Epithelial cell of esophagus (primary cell): ENCODE results near the gene HOXD11.

Experiments used
- DNase-seq: peaks from one replicate; pipeline ENCODE4 v3.0.0; 2010; ENCODE audit warnings: low read depth
- H3K4me3 ChIP-seq: 2 replicates; pipeline ENCODE4 v1.5.1; 2011; ENCODE audit warnings: mild to moderate bottlenecking, low read length, control low read depth
- TF ChIP-seq, protein P1 (sequence below): IDR thresholded peaks from 2 replicates; pipeline ENCODE4 v1.5.1; 2011; ENCODE audit warnings: low read depth, mild to moderate bottlenecking, low read length, control low read depth, inconsistent platforms; ENCODE audit not compliant: insufficient read depth; ENCODE audit errors: missing control alignments

HOXD11 gene

DNA sequence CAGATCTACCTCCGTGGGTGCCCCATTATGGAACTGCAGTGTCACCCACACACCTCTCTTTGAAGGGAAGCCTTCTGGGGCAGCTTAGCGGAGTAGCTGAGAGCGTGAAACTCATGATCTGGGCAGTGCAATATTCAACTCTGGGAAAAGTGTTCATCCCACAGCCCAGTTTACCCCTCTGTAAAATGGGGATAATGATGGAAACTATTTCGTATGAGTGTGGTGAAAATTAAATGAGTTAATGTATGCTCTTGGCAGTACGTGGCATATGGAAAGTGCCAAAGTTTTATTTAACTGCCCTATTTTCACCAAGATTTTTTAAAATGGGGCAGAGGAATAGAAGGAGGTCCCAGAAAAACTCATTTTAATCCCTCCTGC, 34.8 kb upstream of the HOXD11 start:
- no peak for DNase-seq
- no peak overlapping the region for H3K4me3 ChIP-seq
- TF ChIP-seq, protein P1, sequence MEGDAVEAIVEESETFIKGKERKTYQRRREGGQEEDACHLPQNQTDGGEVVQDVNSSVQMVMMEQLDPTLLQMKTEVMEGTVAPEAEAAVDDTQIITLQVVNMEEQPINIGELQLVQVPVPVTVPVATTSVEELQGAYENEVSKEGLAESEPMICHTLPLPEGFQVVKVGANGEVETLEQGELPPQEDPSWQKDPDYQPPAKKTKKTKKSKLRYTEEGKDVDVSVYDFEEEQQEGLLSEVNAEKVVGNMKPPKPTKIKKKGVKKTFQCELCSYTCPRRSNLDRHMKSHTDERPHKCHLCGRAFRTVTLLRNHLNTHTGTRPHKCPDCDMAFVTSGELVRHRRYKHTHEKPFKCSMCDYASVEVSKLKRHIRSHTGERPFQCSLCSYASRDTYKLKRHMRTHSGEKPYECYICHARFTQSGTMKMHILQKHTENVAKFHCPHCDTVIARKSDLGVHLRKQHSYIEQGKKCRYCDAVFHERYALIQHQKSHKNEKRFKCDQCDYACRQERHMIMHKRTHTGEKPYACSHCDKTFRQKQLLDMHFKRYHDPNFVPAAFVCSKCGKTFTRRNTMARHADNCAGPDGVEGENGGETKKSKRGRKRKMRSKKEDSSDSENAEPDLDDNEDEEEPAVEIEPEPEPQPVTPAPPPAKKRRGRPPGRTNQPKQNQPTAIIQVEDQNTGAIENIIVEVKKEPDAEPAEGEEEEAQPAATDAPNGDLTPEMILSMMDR: no peak

DNA sequence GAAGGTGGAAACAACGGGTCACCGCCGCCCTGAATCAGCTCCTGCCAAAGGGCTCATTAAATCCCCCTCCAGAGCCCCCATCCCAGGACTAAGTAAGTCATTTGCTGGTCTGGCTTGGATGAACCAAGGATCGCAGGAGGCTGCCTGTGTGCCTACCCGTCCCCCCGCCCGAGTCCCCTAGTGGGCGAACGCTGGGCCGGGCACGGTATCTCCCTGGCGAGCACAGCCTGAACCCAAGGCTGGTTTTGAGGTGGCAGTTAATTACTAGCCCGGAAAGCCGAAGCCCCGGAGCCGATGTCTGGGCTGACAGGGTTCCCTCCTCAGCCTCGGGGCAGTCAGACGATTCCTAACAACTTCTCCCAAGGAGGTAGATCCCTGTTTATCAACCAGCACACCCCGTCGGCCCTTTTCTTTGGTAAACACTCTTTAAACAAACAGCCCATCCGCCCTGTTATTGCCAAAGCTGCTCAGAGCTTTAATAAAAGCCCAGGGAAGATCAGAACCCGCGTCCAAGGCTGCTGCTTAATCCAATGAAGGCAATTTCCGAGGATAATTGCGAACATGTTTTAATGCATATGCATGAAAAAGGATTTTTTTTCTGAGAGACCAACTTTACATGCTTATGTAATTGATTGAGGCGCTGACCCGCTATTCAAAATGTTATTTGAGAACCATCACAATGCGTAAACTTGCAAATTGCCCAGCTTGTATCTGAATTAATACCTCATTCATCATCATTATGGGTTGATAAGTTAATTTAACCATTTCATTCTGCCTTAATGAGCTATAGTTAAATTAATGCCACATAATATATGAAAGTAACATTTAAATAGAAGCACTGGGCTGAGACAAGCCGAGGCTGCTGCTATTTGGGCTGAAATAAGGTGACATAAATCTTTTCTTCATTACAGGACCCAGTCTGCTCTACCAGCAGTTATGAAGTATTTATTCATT, 33.9 kb upstream of the HOXD11 start:
- H3K4me3 ChIP-seq: no peak overlapping the region
- TF ChIP-seq, protein P1: no peak
- DNase-seq: no peak

DNA sequence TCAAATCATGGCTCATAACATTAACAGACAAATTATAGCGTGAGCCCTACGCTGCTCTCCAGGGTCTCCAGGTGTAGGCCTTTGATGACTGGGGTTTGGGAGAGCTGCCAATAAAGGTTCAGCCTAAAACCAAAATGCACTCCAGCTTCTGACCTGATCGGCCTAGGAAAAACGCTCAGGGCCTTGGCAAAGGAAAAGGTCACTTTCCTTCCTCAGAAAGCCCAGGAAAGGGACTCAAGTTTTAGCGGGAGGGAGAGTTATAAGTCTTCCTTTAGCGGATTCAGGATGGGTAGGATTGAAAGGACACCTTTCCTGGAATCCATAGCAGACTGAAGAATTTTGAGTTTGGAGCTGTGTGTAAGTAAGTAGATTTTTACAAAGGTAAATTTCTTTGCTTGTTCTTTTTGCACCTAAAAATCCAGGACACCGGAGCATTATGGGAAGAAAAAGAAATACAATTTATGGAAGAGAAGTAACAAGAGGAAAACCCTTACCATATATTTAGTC, 32.1 kb upstream of the HOXD11 start:
- TF ChIP-seq, protein P1: no peak
- DNase-seq: no peak
- no peak overlapping the region for H3K4me3 ChIP-seq

DNA sequence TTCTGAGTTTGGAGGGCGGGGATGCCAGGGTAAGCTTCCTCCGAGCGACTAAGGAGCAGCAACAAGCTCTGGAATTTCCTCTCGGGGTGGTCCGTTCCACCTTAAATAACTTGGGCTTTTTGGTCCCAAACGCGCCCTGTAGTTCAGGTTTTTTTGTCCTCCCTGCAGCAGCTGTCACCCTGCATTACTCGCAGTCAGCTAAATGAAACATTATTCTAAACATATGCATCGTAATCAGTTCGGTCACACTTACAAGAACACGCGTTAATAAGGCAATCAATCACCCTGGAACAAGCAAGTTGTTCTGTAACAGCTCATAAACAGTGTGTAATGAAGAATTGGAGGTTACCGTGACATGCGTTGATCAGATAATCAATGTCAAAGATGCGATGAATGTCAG, 31.6 kb upstream of the HOXD11 start:
- no peak overlapping the region for H3K4me3 ChIP-seq
- DNase-seq: no peak
- TF ChIP-seq, protein P1: no peak

DNA sequence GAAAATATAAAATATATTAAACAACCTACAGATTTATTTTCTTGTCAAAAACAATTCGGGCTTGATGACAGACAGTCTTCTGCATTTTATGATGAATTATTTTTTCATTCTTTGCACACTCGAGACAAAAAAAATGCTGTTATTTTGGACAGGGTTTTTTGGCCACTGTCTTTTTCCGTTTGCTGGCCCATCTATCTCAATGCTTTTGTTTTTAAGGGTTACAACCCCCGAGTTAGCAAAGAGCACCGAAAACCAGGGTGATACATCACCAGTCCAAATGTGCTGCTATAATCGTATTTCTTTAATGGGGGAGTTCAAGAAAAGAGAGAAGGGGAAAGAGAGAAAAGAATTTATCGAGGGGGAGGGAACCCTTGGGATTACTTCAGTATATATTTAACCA, 31.0 kb upstream of the HOXD11 start:
- H3K4me3 ChIP-seq: no peak overlapping the region
- no peak for DNase-seq
- TF ChIP-seq, protein P1: no peak

DNA sequence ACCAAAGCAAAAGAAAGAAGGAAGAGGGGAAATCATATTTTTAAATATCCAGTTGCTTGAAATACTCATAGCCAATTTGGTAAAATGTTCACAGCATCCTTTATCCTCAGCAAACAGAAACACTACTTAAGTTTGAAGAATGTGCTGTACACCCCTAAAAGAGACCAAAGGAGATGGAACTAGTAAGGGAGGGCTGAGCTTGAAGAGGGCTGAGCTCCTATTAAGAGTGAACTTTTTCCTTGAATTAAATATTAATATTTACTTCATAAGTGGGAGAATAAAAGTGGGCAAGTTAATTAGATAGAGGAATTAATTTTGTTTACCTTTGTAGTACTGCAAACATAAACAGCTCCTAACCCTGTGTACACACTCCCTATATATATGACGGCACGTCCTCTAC, 30.3 kb upstream of the HOXD11 start:
- TF ChIP-seq, protein P1: no peak
- no peak overlapping the region for H3K4me3 ChIP-seq
- DNase-seq: no peak
